NCI-H2029 treated with DMSO at 0.1 percent for 48 hours (cell line): Measurements from ENCODE around the gene MYCN.
"Not testable (repeated sequence)": the region's sequence is repeated elsewhere in the genome, so short reads cannot be mapped to it uniquely, and the experiment has no call there.

Experiments used
- DNase-seq: peaks from one replicate; lab custom pipeline; 2025; lab: John Stamatoyannopoulos, UW

The MYCN gene

GRCh38 chr2:15957881-15958713, 17.7 kb downstream of the MYCN start:
- DNase-seq, result no peak

- DNase-seq, result no peak
Measured at GRCh38 chr2:15959331-15960153, 19.2 kb downstream of the MYCN start.

- DNase-seq, result not testable (repeated sequence)
Measured at GRCh38 chr2:15960154-15960520, 19.8 kb downstream of the MYCN start.

- DNase-seq, result not testable (repeated sequence)
Measured at GRCh38 chr2:15963109-15963976, 23.0 kb downstream of the MYCN start.

GRCh38 chr2:15963977-15964670, 23.8 kb downstream of the MYCN start:
- no peak for DNase-seq

GRCh38 chr2:15964936-15965563, 24.7 kb downstream of the MYCN start:
- no peak for DNase-seq

GRCh38 chr2:15965564-15966019, 25.2 kb downstream of the MYCN start:
- DNase-seq, result no peak

- no peak for DNase-seq
Measured at GRCh38 chr2:15967415-15968279, 27.3 kb downstream of the MYCN start.

- no peak for DNase-seq
Measured at GRCh38 chr2:15968280-15969178, 28.2 kb downstream of the MYCN start.

- DNase-seq, result no peak
Measured at GRCh38 chr2:15969214-15969613, 28.9 kb downstream of the MYCN start.

- DNase-seq, result no peak
Measured at GRCh38 chr2:15970701-15971100, 30.4 kb downstream of the MYCN start.

GRCh38 chr2:15971351-15971750, 31.0 kb downstream of the MYCN start:
- no peak for DNase-seq

GRCh38 chr2:15971831-15972522, 31.6 kb downstream of the MYCN start:
- DNase-seq, result no peak

GRCh38 chr2:15973481-15974401, 33.4 kb downstream of the MYCN start:
- no peak for DNase-seq

GRCh38 chr2:15974565-15975260, 34.4 kb downstream of the MYCN start:
- DNase-seq, result no peak

GRCh38 chr2:15975261-15975600, 34.9 kb downstream of the MYCN start:
- DNase-seq, result no peak

GRCh38 chr2:15975676-15976075, 35.3 kb downstream of the MYCN start:
- no peak for DNase-seq
